Fibroblast of pulmonary artery (primary cell): ENCODE measurements around the gene CGREF1.

Experiments
- DNase-seq: peaks from one replicate; pipeline ENCODE4 v3.0.0-alpha.2; 2010; ENCODE audit warnings: low read depth
- H3K4me3 ChIP-seq: replicated peaks from 2 replicates; pipeline ENCODE4 v1.5.1; 2011; ENCODE audit warnings: low read depth, mild to moderate bottlenecking, control low read depth, low read length, moderate library complexity
- CTCF ChIP-seq: IDR thresholded peaks from 2 replicates; pipeline ENCODE4 v1.5.1; 2011; ENCODE audit warnings: mild to moderate bottlenecking, control low read depth, low read length, inconsistent platforms; ENCODE audit errors: missing control alignments

Gene CGREF1

DNA sequence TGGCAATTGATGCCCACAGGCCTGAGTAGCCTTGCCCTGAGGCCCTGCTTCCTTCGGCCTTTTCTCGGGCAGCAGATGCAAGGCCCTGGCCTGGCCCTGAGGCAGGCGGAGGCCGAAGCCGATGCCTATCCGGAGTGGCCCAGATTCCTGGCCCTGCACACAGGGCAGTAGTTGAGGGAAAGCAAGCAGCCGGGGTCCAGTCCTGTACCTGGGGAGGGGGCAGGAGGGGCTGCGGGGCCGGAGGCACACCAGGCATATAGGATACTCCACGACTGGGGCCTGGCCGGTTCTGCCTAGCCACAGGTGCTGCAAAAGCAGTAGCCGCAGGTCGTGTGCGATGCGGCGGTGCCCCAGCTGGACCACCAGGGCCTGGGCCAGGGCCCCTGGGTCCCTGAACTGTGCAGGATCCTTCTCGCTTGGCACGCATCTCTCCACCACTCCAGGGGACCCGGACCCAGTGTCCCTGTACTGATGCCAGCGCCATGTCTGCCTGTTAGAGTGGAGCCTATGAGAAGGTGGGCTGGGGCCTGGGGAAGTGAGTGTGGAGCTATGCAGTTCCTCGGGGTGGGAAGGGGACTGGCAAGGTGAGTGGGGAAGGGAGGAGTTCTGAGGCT lies 18.5 kb upstream of the CGREF1 start:
- no peak overlapping the region for H3K4me3 ChIP-seq
- DNase-seq = no peak
- no peak for TF ChIP-seq CTCF

- no peak for TF ChIP-seq CTCF
- no peak for DNase-seq
- H3K4me3 ChIP-seq = no peak overlapping the region
Observed at GRCh38 chr2:27136751-27137150, 17.8 kb upstream of the CGREF1 start.

DNA sequence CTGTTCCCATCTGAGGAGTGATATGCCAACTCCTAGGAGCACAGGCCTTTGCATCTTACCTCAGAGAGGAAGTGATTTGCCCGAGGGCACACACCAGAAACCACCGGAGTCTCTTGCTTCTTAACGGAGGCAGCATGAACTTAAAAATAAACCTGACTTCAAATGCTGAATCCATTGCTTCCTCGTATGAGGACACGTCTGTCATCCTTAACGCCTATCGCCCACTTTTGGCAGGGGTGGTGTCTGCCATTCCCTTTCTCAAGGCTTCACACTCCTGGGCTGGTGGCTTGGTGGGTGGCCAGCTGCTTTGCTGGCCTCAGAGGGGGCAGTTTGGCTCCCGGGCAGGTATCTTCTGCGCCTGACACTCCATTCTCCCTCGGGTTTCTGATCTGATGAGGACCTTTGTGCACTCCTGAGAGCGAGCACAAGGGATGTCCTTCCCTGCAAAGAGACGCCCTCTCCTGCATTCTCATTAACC lies 16.6 kb upstream of the CGREF1 start:
- H3K4me3 ChIP-seq = no peak overlapping the region
- no peak for DNase-seq
- no peak for TF ChIP-seq CTCF

DNA sequence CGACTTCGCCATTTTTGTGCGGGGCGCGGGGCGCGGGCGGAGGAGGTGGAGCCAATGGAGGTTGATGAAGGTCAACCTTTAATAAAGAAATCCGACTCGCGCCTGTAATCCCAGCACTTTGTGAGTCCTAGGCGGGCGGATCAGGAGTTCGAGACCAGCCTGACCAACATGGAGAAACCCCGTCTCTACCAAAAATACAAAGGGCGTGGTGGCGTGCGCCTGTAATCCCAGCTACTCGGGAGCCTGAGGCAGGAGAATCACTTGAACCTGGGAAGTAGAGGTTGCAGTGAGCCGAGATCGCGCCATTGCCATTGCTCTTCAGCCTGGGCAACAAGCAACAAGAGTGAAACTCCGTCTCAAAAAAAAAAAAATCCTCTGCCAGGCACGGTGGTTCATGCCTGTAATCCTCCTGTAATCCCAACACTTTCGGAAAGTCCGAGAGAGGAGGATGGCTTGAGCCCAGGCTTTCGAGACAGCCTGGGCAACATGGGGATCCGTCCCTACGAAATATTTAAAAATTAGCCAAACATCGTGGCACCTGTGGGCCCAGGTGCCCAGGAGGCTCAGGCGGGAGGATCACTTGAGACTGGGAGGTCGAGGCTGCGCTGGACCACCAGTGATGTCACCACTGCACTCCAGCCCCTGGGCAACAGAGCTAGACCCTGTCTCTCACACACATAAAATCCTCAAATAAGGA lies 16.0 kb upstream of the CGREF1 start:
- peak overlapping the region; percentile 31 for H3K4me3 ChIP-seq
- no peak for TF ChIP-seq CTCF
- no peak for DNase-seq

- peak; percentile 96 for DNase-seq
- peak; percentile 48 for TF ChIP-seq CTCF
- H3K4me3 ChIP-seq = peak within 1 kb of the TSS; percentile 92
Observed at GRCh38 chr2:27133905-27134780, 15.2 kb upstream of the CGREF1 start, which contains the start of gene PREB. Gene PREB, minus strand, starts transcription at chr2:27134636. Its CDS starts 215 bp downstream, at chr2:27134421.

- no peak for DNase-seq
- H3K4me3 ChIP-seq = peak overlapping the region; percentile 92
- no peak for TF ChIP-seq CTCF
Observed at GRCh38 chr2:27133195-27133875, 14.4 kb upstream of the CGREF1 start.
